Astrocyte (in vitro differentiated cells and primary cell): Measurements from ENCODE around the gene COL18A1. TPM values are rescaled to one million over a fixed set of nuclear protein-coding genes. Genes with fewer than 3 reads are reported as not detected.
A peak's percentile ranks its signal among the peaks of the same experiment; 100 is the strongest.

ENCODE experiments used
- DNase-seq: peaks from one replicate; pipeline ENCODE4 v3.0.0-alpha.2; 2010; ENCODE audit warnings: low read depth
- FAIRE-seq: peaks from 2 replicates; lab custom pipeline; 2011; peaks lifted over from hg19 to GRCh38; lab: Jason Lieb, UNC
- H2AFZ ChIP-seq: 2 replicates; pipeline ENCODE4 v1.6.0; 2012; ENCODE audit warnings: low read depth, low read length, inconsistent platforms
- H3K27ac ChIP-seq: 2 replicates; pipeline ENCODE4 v1.5.1; 2011; ENCODE audit warnings: low read depth, low read length, inconsistent platforms
- H3K27me3 ChIP-seq: 2 replicates; pipeline ENCODE4 v1.6.0; 2011; ENCODE audit warnings: low read length, inconsistent platforms; ENCODE audit not compliant: insufficient read depth
- H3K36me3 ChIP-seq: 2 replicates; pipeline ENCODE4 v1.5.1; 2011; ENCODE audit warnings: low read length, inconsistent platforms; ENCODE audit not compliant: insufficient read depth
- H3K4me1 ChIP-seq: 2 replicates; pipeline ENCODE4 v1.5.1; 2011; ENCODE audit warnings: low read length, inconsistent platforms; ENCODE audit not compliant: insufficient read depth
- H3K4me2 ChIP-seq: 2 replicates; pipeline ENCODE4 v1.6.0; 2012; ENCODE audit warnings: low read length, inconsistent platforms
- H3K4me3 ChIP-seq: 2 replicates; pipeline ENCODE4 v1.5.1; 2011; ENCODE audit warnings: low read depth, mild to moderate bottlenecking, low read length, inconsistent platforms; ENCODE audit not compliant: insufficient read depth
- H3K79me2 ChIP-seq: 2 replicates; pipeline ENCODE4 v1.6.0; 2012; ENCODE audit warnings: mild to moderate bottlenecking, low read length, inconsistent platforms; ENCODE audit not compliant: insufficient read depth
- H3K9ac ChIP-seq: 2 replicates; pipeline ENCODE4 v1.6.0; 2012; ENCODE audit warnings: mild to moderate bottlenecking, low read length, inconsistent platforms
- H3K9me3 ChIP-seq: 2 replicates; pipeline ENCODE4 v1.5.1; 2012; ENCODE audit warnings: low read depth, mild to moderate bottlenecking, low read length, inconsistent platforms; ENCODE audit not compliant: insufficient read depth
- H4K20me1 ChIP-seq: 2 replicates; pipeline ENCODE4 v1.6.0; 2012; ENCODE audit warnings: low read length, inconsistent platforms; ENCODE audit not compliant: insufficient read depth
- H3K27ac Mint-ChIP-seq: one replicate; pipeline ENCODE4 v1.8.0; 2021; ENCODE audit warnings: mild to moderate bottlenecking, mixed read lengths; ENCODE audit not compliant: unreplicated experiment
- H3K27me3 Mint-ChIP-seq: one replicate; pipeline ENCODE4 v1.8.0; 2021; ENCODE audit warnings: low read depth, mixed read lengths; ENCODE audit not compliant: unreplicated experiment
- H3K36me3 Mint-ChIP-seq: one replicate; pipeline ENCODE4 v1.8.0; 2021; ENCODE audit warnings: low read depth, mixed read lengths; ENCODE audit not compliant: unreplicated experiment
- H3K4me1 Mint-ChIP-seq: one replicate; pipeline ENCODE4 v1.8.0; 2021; ENCODE audit warnings: low read depth, mixed read lengths; ENCODE audit not compliant: unreplicated experiment
- H3K4me3 Mint-ChIP-seq: one replicate; pipeline ENCODE4 v1.8.0; 2021; ENCODE audit warnings: mild to moderate bottlenecking, moderate library complexity, mixed read lengths; ENCODE audit not compliant: unreplicated experiment
- H3K9me3 Mint-ChIP-seq: one replicate; pipeline ENCODE4 v1.8.0; 2021; ENCODE audit warnings: mild to moderate bottlenecking, mixed read lengths; ENCODE audit not compliant: unreplicated experiment
- CTCF ChIP-seq: IDR thresholded peaks from 2 replicates; pipeline ENCODE4 v1.5.1; 2011; ENCODE audit warnings: low read depth, mild to moderate bottlenecking, inconsistent platforms, low read length, moderate library complexity; ENCODE audit not compliant: insufficient read depth
- EZH2 ChIP-seq: IDR thresholded peaks from 2 replicates; pipeline ENCODE4 v1.6.1; 2012; ENCODE audit warnings: mild to moderate bottlenecking, low read length, inconsistent platforms; ENCODE audit not compliant: insufficient read depth
- total RNA-seq: library from RNA; stranded (reverse); gene quantifications from 2 replicates; pipeline ENCODE4 v1.2.1, GENCODE V29; 2021

Gene COL18A1
- total RNA-seq, 1 donor from 2014 or later, result 616 TPM

DNA sequence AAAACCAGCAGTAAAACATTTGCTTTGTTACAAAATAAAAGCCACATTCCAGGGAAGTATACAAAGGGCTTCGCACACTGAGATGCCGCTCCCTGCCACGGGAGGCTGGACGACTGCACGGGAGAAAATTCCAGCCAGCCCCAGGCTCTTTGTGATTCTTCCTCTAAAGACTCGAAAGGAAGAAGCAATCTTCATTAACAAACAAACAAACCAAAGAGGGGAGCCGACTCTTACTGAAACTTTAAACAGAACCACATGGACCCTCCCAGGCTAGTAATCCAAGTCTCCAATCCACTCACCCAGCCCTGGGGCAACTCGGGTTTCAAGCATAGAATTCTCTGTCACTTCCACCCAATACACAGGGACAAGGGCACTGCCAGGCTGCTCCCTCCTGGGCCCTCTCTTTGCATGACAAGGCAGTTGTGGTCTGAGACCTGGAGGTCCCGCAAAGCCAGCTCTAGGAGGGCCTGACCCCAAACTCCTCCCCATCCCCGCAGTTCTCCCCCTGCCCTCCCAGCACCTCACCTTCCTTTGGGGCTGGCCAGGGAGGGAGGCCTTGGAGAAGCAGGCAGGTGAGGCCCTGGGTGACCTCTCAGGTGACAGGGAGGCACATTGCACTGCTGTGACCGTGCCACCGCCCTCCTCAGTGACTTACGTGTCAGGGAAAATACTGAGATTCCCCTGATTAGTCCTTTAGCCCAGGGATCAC lies 26.6 kb upstream of the COL18A1 start:
- H3K4me1 ChIP-seq, result peaks cover 2% of the 10 kb centered on the region
- no peaks in the 10 kb centered on the region for H3K9me3 ChIP-seq
- FAIRE-seq, result no peak
- H3K27ac ChIP-seq, result no peak overlapping the region
- DNase-seq, result peak; percentile 50
- peaks cover 4% of the 10 kb centered on the region for H3K36me3 Mint-ChIP-seq
- H3K27me3 ChIP-seq, result no peaks in the 10 kb centered on the region
- peak overlapping the region; percentile 44 for H3K9ac ChIP-seq
- no peaks in the 10 kb centered on the region for H4K20me1 ChIP-seq
- no peak overlapping the region for H3K27ac Mint-ChIP-seq
- H3K4me3 Mint-ChIP-seq, result no peak overlapping the region
- peaks cover 21% of the 10 kb centered on the region for H3K27me3 Mint-ChIP-seq
- H3K9me3 Mint-ChIP-seq, result peaks cover 13% of the 10 kb centered on the region
- peak overlapping the region; percentile 32 for H3K4me2 ChIP-seq
- H3K79me2 ChIP-seq, result no peaks in the 10 kb centered on the region
- peak overlapping the region; percentile 1 for H2AFZ ChIP-seq
- no peaks in the 10 kb centered on the region for H3K36me3 ChIP-seq
- H3K4me3 ChIP-seq, result no peak overlapping the region
- H3K4me1 Mint-ChIP-seq, result no peaks in the 10 kb centered on the region
- no peak for TF ChIP-seq EZH2
- TF ChIP-seq CTCF, result no peak

DNA sequence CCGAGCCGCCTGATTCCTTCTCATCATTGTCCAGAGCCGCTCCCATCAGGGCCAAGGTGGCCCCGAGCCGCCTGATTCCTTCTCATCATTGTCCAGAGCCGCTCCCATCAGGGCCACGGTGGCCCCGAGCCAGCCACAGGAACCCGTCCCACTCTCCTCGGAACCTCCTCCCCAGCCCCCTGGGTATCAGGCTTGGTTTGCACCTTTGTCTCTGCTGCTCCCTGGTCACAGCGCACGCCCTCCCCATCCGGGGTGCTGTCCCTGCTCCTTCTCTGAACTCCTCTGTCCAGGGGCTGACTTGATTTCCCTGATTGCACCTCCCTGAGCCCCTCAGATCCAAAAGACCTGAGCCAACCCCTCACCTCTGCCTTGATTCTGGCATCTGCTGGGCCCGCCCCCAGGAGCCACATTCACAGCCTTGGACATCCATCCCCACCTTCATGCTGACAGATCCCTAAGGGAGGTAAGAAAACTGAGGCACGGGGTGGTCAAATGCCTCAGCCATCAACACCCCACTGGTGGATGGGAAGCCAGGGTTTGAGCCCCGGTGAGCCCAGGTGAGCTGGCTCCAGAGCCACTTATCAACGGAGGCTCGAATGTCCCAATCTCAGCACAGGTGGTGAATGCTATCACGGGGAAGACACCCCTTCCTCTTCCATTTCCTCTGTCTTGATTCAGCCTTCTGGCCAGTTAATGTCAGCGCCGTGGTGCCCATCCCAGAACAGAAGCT lies 25.6 kb upstream of the COL18A1 start:
- no peaks in the 10 kb centered on the region for H3K27me3 ChIP-seq
- H3K4me1 ChIP-seq, result no peaks in the 10 kb centered on the region
- no peak overlapping the region for H3K27ac Mint-ChIP-seq
- TF ChIP-seq CTCF, result no peak
- no peak for TF ChIP-seq EZH2
- no peaks in the 10 kb centered on the region for H3K4me1 Mint-ChIP-seq
- no peaks in the 10 kb centered on the region for H3K9me3 ChIP-seq
- peaks cover 4% of the 10 kb centered on the region for H3K36me3 Mint-ChIP-seq
- peaks cover 21% of the 10 kb centered on the region for H3K27me3 Mint-ChIP-seq
- no peaks in the 10 kb centered on the region for H3K79me2 ChIP-seq
- FAIRE-seq, result no peak
- peaks cover 13% of the 10 kb centered on the region for H3K9me3 Mint-ChIP-seq
- no peak overlapping the region for H3K9ac ChIP-seq
- no peaks in the 10 kb centered on the region for H4K20me1 ChIP-seq
- H2AFZ ChIP-seq, result no peak overlapping the region
- no peaks in the 10 kb centered on the region for H3K36me3 ChIP-seq
- no peak for DNase-seq
- no peak overlapping the region for H3K4me3 ChIP-seq
- no peak overlapping the region for H3K4me3 Mint-ChIP-seq
- no peak overlapping the region for H3K4me2 ChIP-seq
- H3K27ac ChIP-seq, result no peak overlapping the region
